Measurements from ENCODE around the gene ZGPAT. TPM values are rescaled to one million over a fixed set of nuclear protein-coding genes. Genes with fewer than 3 reads are reported as not detected.

ZGPAT gene
- total RNA-seq, 1 donor from 2014 or later, result 11.1 TPM

GRCh38 chr20:63745961-63746731, 38.3 kb downstream of the ZGPAT start:
- no peak for ATAC-seq

- ATAC-seq, result no peak
These were observed 39.0 kb downstream of the ZGPAT start for GRCh38 chr20:63746751-63747315.

GRCh38 chr20:63747622-63748069, 39.8 kb downstream of the ZGPAT start:
- no peak for ATAC-seq

GRCh38 chr20:63748070-63748933, 40.5 kb downstream of the ZGPAT start:
- no peak for ATAC-seq

- ATAC-seq, result no peak
These were observed 41.1 kb downstream of the ZGPAT start for GRCh38 chr20:63748934-63749270.

- ATAC-seq, result no peak
These were observed 42.0 kb downstream of the ZGPAT start for GRCh38 chr20:63749597-63750508.

GRCh38 chr20:63750807-63751470, 43.1 kb downstream of the ZGPAT start:
- ATAC-seq, result no peak

- no peak for ATAC-seq
These were observed 43.8 kb downstream of the ZGPAT start for GRCh38 chr20:63751471-63752271.

GRCh38 chr20:63752411-63753101, 44.7 kb downstream of the ZGPAT start:
- no peak for ATAC-seq

- ATAC-seq, result no peak
These were observed 45.5 kb downstream of the ZGPAT start for GRCh38 chr20:63753381-63753780.

GRCh38 chr20:63754008-63754407, 46.2 kb downstream of the ZGPAT start:
- no peak for ATAC-seq

- ATAC-seq, result no peak
These were observed 48.3 kb downstream of the ZGPAT start for GRCh38 chr20:63755933-63756647.

- ATAC-seq, result no peak
These were observed 48.8 kb downstream of the ZGPAT start for GRCh38 chr20:63756648-63756991.

- no peak for ATAC-seq
These were observed 50.3 kb downstream of the ZGPAT start for GRCh38 chr20:63758152-63758551.

- no peak for ATAC-seq
These were observed 51.6 kb downstream of the ZGPAT start for GRCh38 chr20:63759377-63759901.

- ATAC-seq, result no peak
These were observed 57.4 kb downstream of the ZGPAT start for GRCh38 chr20:63765082-63765873.

- ATAC-seq, result no peak
These were observed 58.1 kb downstream of the ZGPAT start for GRCh38 chr20:63765902-63766301.

- no peak for ATAC-seq
These were observed 59.0 kb downstream of the ZGPAT start for GRCh38 chr20:63766695-63767426.
